Mucosa of gallbladder (tissue), 1 donor: Measurements from ENCODE around the gene MAS1L. TPM values are rescaled to one million over a fixed set of nuclear protein-coding genes. Genes with fewer than 3 reads are reported as not detected.
"Not testable (repeated sequence)": the region's sequence is repeated elsewhere in the genome, so short reads cannot be mapped to it uniquely, and the experiment has no call there.

ENCODE experiments used
- DNase-seq: peaks from one replicate; pipeline ENCODE4 v3.0.0-alpha.2; 2020; ENCODE audit warnings: low spot score
- total RNA-seq: library from RNA; stranded (reverse); gene quantifications from one replicate; pipeline ENCODE4 v1.2.1, GENCODE V29; 2021
- donor health status: DM: no; HTN: no; CAD: no.

Gene MAS1L
- total RNA-seq, 1 donor from 2014 or later, result 0.26 TPM

DNA sequence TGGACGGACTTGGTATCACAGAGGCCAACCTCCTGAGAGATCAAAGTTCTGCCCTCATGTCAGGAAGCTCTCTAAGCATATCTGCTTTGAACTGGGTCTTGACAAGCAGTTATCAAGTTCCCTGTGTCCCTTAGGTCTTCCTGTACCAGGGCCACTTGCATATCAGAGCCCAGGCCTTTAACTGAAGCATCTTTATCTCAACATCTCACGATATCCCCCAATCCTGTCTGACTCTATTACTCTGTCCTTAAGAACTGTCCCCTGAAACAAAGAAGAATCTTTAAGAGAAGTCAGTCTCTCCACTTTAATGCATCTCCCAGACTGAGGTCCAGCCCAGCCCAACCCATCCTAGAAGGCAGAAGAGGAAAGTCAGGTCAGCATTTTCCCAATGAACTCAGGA, 8.2 kb downstream of the MAS1L start:
- DNase-seq, result no peak

DNA sequence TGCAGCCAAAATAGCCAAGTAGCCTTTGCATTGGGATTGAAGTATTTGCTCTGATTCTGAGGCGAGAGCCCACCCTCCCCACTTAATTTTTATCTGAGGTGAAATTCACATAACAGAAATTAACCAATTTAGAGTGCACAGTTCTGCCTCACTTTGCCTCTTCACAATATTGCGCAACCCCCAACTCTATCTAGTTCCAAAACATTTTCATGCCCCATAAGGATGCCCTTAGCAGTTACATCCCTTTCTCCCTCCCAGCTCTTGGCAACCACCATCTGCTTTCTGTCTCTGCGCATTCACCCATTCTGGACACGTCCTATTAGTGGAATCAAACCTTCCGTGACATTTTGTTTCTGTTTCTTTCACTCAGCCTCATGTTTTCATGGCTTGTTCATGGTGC, 9.0 kb downstream of the MAS1L start:
- no peak for DNase-seq

GRCh38 chr6:29477923-29478450, 9.8 kb downstream of the MAS1L start:
- no peak for DNase-seq

- no peak for DNase-seq
Observed at GRCh38 chr6:29474996-29475395, 12.8 kb downstream of the MAS1L start.

- DNase-seq, result no peak
Observed at GRCh38 chr6:29466241-29466640, 21.5 kb downstream of the MAS1L start.

- DNase-seq, result no peak
Observed at GRCh38 chr6:29465801-29466200, 22.0 kb downstream of the MAS1L start.

- no peak for DNase-seq
Observed at GRCh38 chr6:29465279-29465678, 22.5 kb downstream of the MAS1L start.

GRCh38 chr6:29462022-29462421, 25.7 kb downstream of the MAS1L start:
- no peak for DNase-seq

DNA sequence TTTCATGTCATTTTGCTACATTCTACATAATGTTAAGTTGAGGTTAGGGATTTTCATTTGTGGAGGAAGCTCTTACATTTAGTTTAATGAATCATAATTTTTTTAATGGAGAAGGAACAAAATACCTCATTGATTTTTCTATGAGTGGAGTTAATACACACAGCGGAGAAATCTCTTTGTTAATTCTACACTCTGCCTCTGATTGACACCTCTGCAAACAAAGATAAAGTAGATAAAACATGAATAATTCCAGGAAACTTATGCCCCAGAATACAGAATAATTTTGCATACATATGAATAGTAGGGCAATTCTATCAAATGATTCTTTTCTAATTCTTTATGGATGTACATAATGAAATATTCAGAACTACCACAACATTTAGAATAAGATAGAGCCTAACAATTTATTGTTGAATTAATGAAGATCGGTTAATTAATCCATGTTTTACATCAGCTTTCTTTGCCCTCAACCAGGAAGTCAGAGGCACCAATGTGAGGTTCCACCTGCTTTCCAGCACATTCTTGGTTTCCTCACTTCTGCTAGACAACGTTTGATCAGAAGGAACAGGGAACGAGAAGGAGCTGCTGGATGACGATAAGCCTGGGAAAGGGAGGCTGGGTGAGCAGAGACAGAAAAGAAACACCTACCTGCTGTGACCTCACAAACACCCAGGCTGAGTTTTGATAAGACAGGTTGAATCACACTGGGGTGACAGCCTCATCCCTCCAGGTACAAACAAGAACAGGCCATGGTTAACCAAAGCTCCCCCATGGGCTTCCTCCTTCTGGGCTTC, 26.5 kb downstream of the MAS1L start:
- DNase-seq, result no peak

DNA sequence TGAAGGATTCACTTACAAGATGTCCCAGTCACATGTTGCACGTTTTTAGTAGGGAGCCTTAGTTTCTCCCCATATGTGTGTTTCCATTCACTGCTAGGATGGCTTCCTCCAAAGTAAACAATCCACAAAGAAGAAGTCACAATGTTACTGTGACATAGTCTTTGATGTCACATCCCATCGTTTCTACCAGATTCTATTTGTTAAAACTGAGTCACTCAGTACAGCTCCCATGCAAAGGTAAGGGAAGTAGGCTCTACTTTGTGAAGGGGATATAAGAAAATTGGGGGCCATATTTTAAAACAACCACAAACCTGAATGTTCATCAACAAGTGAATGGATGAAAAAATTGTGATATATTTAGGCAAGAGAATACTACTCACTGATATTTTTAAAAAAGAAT, 30.8 kb downstream of the MAS1L start, which contains the start of the genes OR11A1 and OR2H1:
OR11A1 (minus strand) TSS at position 101 of the 400 bp plus-strand sequence. CDS start 29,430 bp downstream, outside the sequence.
OR2H1 (plus strand) TSS at position 185 of the 400 bp plus-strand sequence. CDS start 4,615 bp downstream, outside the sequence.
- DNase-seq, result no peak

DNA sequence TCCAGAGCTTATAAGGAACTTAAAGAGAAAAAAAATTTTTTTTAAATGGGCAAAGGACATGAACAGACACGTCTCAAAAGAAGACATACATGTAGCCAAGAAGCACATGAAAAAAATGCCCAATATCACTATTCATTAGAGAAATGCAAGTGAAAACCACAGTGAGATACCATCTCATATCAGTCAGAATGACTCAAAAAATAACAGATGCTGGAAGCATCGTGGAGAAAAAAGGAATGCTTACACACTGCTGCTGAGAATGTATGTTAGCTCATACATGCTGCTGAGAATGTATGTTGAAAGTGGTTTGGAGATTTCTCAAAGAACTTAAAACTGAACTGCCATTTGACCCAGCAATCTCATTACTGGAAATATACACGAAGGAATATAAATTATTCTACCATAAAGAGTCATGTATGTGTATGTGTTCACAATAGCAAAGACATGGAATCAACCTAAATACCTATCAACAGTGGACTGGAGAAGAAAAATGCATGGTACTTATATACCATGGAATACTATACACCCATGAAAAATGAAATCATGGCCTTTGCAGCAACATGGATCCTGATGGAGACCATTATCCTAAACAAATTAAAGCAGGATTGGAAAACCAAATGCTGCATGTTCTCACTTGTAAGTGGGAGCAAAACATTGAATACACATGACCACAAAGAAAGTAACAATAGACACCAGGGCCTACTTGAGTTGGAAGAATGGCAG, 36.1 kb downstream of the MAS1L start:
- DNase-seq, result no peak

DNA sequence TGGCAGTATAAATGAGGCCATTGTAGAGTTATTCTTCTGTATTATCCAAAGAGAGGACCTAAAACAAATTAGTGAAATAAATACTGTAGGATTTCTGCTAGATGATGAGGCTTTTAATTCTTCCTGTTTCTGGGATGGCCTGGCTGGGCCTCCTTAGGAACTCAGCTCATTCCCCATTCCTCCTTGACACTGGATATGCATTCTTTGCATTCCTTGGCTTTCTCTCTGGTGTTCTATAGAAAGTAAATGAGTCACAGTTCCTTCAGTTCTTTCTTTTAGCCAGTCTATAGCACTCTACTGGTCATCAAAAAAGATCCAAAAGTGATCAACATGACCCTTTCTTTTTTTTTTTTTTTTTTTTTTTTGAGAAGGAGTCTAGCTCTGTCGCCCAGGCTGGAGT, 40.1 kb downstream of the MAS1L start:
- no peak for DNase-seq

DNA sequence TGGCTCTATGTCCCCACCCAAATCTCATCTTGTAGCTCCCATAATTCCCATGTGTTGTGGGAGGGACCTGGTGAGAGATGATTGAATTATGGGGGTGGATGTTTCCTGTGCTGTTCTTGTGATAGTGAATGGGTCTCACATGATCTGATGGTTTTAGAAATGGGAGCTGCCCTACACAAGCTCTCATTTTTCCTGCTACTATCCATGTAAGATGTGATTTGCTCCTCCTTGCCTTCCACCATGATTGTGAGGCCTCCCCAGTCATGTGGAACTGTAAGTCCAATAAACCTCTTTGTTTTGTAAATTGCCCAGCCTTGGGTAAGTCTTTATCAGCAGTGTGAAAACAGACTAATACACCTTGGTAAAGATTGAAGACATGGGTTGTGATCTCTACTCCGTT, 43.7 kb downstream of the MAS1L start:
- DNase-seq, result not testable (repeated sequence)

- DNase-seq, result no peak
Observed at GRCh38 chr6:29442719-29443118, 45.0 kb downstream of the MAS1L start.

DNA sequence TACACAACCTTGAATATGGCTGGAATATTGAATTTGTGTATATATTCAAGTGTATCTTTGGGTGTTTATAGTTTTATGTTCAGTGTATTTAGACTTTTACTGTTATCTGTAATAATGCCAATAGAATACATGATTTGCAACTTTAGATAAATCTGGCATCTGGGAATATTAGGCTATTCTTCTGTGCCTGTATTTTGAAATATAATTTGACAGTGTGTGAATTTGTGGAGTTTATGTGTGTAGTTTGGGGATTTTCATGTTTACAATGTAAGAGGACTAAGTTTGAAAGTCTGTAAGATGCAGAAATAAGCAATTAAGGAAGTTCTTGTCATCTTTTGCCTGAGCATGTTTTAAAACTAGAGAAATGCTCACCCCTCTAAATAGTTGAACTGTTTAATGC, 48.8 kb downstream of the MAS1L start, which contains the start of gene OR10C1:
OR10C1 (plus strand) TSS at position 301 of the 400 bp plus-strand sequence. CDS start 710 bp downstream, outside the sequence.
- no peak for DNase-seq

DNA sequence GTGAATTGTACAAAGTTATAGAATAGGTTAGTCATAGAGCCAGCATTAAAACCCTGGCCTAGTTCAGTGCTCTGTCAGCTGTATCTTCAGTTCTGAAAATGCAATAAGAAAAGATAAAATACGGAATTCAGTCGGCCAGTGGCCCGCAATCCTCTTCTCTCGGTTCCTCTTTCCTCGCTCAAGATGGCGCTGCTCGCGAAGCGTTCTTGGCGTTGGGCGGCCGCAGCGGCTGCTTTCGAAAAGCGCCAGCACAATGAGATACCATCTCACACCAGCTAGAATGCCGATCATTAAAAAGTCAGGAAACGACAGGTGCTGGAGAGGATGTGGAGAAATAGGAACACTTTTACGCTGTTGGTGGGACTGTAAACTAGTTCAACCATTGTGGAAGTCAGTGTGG, 51.0 kb downstream of the MAS1L start:
- DNase-seq, result not testable (repeated sequence)

Other genes starting within 250 kb of the MAS1L start
- 0.20 TPM for gene OR14J1, start 186.3 kb downstream of the MAS1L start, total RNA-seq
- not detected for gene OR5V1, start 119.1 kb downstream of the MAS1L start, total RNA-seq
- gene OR12D3, start 112.7 kb downstream of the MAS1L start, total RNA-seq, result not detected
- gene OR12D2, start 92.3 kb downstream of the MAS1L start, total RNA-seq, result not detected
- not detected for gene OR12D1, start 73.0 kb downstream of the MAS1L start, total RNA-seq
- gene OR10C1, start 48.6 kb downstream of the MAS1L start, total RNA-seq, result not detected
- not detected for gene OR11A1, start 30.9 kb downstream of the MAS1L start, total RNA-seq
- not detected for gene OR2H1, start 30.8 kb downstream of the MAS1L start, total RNA-seq
- not detected for gene UBD, start 71.8 kb upstream of the MAS1L start, total RNA-seq
- gene OR2H2, start 97.2 kb upstream of the MAS1L start, total RNA-seq, result not detected
- 52.4 TPM for gene GABBR1, start 145.2 kb upstream of the MAS1L start, total RNA-seq
- gene MOG, start 169.1 kb upstream of the MAS1L start, total RNA-seq, result not detected
- 0.12 TPM for gene ZFP57, start 193.2 kb upstream of the MAS1L start, total RNA-seq
- 87.3 TPM for gene HLA-F, start 235.5 kb upstream of the MAS1L start, total RNA-seq